B cell (primary cell): Measurements from ENCODE around the gene SUMF2. TPM values are rescaled to one million over a fixed set of nuclear protein-coding genes. Genes with fewer than 3 reads are reported as not detected.
A peak's percentile ranks its signal among the peaks of the same experiment; 100 is the strongest.
"Not testable (repeated sequence)": the region's sequence is repeated elsewhere in the genome, so short reads cannot be mapped to it uniquely, and the experiment has no call there.

Source experiments
- ATAC-seq: fragments of 200-7000 bp; cut with Tn5 transposase; one replicate; pipeline ENCODE4 v1.10.0; 2021; ENCODE audit warnings: low read depth, mild to moderate bottlenecking, moderate number of reproducible peaks, moderate library complexity
- CTCF ChIA-PET: fragments of 350-600 bp; sonication (Branson Sonifier 250); formaldehyde crosslinking; loops from one replicate; lab custom pipeline; 2021; ENCODE audit warnings: antibody characterized with exemption, inconsistent platforms; lab: Charles Lee
- POLR2A ChIA-PET: fragments of 350-600 bp; sonication (Branson Sonifier 250); formaldehyde crosslinking; loops from one replicate; lab custom pipeline; 2021; ENCODE audit warnings: antibody characterized with exemption; lab: Charles Lee
- DNase-seq: peaks from one replicate; pipeline ENCODE4 v3.0.0; 2013
- H2AFZ ChIP-seq: 2 replicates; pipeline ENCODE4 v1.6.1; 2012; ENCODE audit warnings: mild to moderate bottlenecking, low read depth, low read length; ENCODE audit not compliant: insufficient read depth, poor library complexity, severe bottlenecking
- H3K27ac ChIP-seq, 2 donors: 1 replicate in 1 of 2; 2 replicates in 1 of 2; pipeline ENCODE4 v1.5.1; 2012 to 2013; ENCODE audit warnings: low read length in 2 of 2, mild to moderate bottlenecking in 2 of 2, moderate library complexity in 1 of 2
- H3K27me3 ChIP-seq, 4 experiments: fragments of 200-600 bp in 1 of 4; sonication (generic) in 1 of 4; replicated peaks in 1 of 4; 1 replicate in 2 of 4; 2 replicates in 2 of 4; pipeline versions ENCODE4 v1.6.1 to v1.7.0; 2013 to 2016; ENCODE audit warnings: low read length in 3 of 4, mild to moderate bottlenecking in 2 of 4, mixed read lengths in 1 of 4, moderate library complexity in 1 of 4; ENCODE audit not compliant: insufficient read depth in 4 of 4, control insufficient read depth in 3 of 4; ENCODE audit errors: control extremely low read depth in 1 of 4
- H3K36me3 ChIP-seq, 2 experiments: replicated peaks in 1 of 2; 1 replicate in 1 of 2; 2 replicates in 1 of 2; pipeline versions ENCODE4 v1.6.1 to v1.7.1; 2013; ENCODE audit warnings: low read length in 1 of 2; ENCODE audit not compliant: insufficient read depth in 2 of 2, control insufficient read depth in 1 of 2; ENCODE audit errors: control extremely low read depth in 1 of 2, extremely low read depth in 1 of 2
- H3K4me1 ChIP-seq, 2 donors: fragments of 200-600 bp in 1 of 2; sonication (generic) in 1 of 2; 1 replicate in 1 of 2; 2 replicates in 1 of 2; pipeline versions ENCODE4 v1.5.1 to v1.6.1; 2013 to 2017; ENCODE audit warnings: low read length in 2 of 2; ENCODE audit not compliant: control insufficient read depth in 2 of 2, insufficient read depth in 2 of 2
- H3K4me2 ChIP-seq: replicated peaks from 2 replicates; pipeline ENCODE3; 2012; ENCODE audit warnings: mild to moderate bottlenecking, low read depth, low read length; ENCODE audit not compliant: poor library complexity, severe bottlenecking
- H3K4me3 ChIP-seq, 5 experiments: fragments of 200-600 bp in 1 of 5; sonication (generic) in 1 of 5; 1 replicate in 3 of 5; 2 replicates in 2 of 5; pipeline versions ENCODE4 v1.5.1 to v1.7.0; 2011 to 2016; ENCODE audit warnings: low read length in 4 of 5, mild to moderate bottlenecking in 4 of 5, low read depth in 2 of 5, control low read depth in 1 of 5, moderate library complexity in 1 of 5; ENCODE audit not compliant: insufficient read depth in 1 of 5; ENCODE audit errors: control extremely low read depth in 1 of 5, extremely low read depth in 1 of 5
- H3K79me2 ChIP-seq: fragments of 200-600 bp; sonication (generic); one replicate; pipeline ENCODE4 v1.6.0; 2016; ENCODE audit warnings: low read length; ENCODE audit not compliant: control insufficient read depth, insufficient read depth
- H3K9ac ChIP-seq: fragments of 200-600 bp; sonication (generic); 2 replicates; pipeline ENCODE4 v1.6.1; 2017; ENCODE audit warnings: mild to moderate bottlenecking, low read length, moderate library complexity
- H3K9me3 ChIP-seq, 3 donors: one replicate each; pipeline versions ENCODE4 v1.6.1 to v1.7.1; 2013; ENCODE audit warnings: low read length in 2 of 3; ENCODE audit not compliant: control insufficient read depth in 2 of 3, insufficient read depth in 1 of 3; ENCODE audit errors: control extremely low read depth in 1 of 3
- H4K20me1 ChIP-seq: 2 replicates; pipeline ENCODE4 v1.6.0; 2012; ENCODE audit warnings: mild to moderate bottlenecking, low read length; ENCODE audit not compliant: insufficient read depth, control insufficient read depth, poor library complexity, severe bottlenecking
- H3K27ac Mint-ChIP-seq: one replicate; pipeline ENCODE4 v1.8.0; 2021; ENCODE audit warnings: mixed read lengths
- H3K27me3 Mint-ChIP-seq: one replicate; pipeline ENCODE4 v1.8.0; 2021; ENCODE audit warnings: mixed read lengths
- H3K4me1 Mint-ChIP-seq: one replicate; pipeline ENCODE4 v1.8.0; 2021; ENCODE audit warnings: mixed read lengths
- H3K4me3 Mint-ChIP-seq: one replicate; pipeline ENCODE4 v1.8.0; 2021; ENCODE audit warnings: mixed read lengths
- H3K9me3 Mint-ChIP-seq: one replicate; pipeline ENCODE4 v1.8.0; 2022; ENCODE audit warnings: mixed read lengths; ENCODE audit not compliant: insufficient read depth
- CTCF ChIP-seq: fragments of 200-600 bp; IDR thresholded peaks from one replicate; pipeline ENCODE4 v1.8.0; 2022; ENCODE audit warnings: antibody characterized with exemption, mild to moderate bottlenecking
- EZH2 ChIP-seq: IDR thresholded peaks from 2 replicates; pipeline ENCODE4 v1.6.1; 2012; ENCODE audit warnings: borderline replicate concordance, low read depth, mild to moderate bottlenecking, moderate library complexity, low read length; ENCODE audit not compliant: insufficient read depth, poor library complexity, severe bottlenecking
- WGBS: methylation state at CpG from one replicate; pipeline ENCODE4 v1.1.5; 2013; ENCODE audit warnings: missing lambda C conversion rate; ENCODE audit not compliant: insufficient coverage; 5-methylcytosine and 5-hydroxymethylcytosine counted together
- intact Hi-C: fragments of 100-400 bp; cut with micrococcal nuclease; formaldehyde crosslinking; loops from one replicate; pipeline ENCODE4 v1.10.0; 2022
- polyA minus RNA-seq: library from RNA; depleted of rRNA, polyadenylated mRNA; stranded (reverse); fragments of >200 nt; gene quantifications from 2 replicates; pipeline ENCODE4 v1.2.3, GENCODE V29; 2012
- polyA plus RNA-seq: library from polyadenylated mRNA; depleted of rRNA; stranded (reverse); fragments of >200 nt; gene quantifications from 2 replicates; pipeline ENCODE4 v1.2.3, GENCODE V29; 2012
- total RNA-seq, 2 donors: library from RNA; stranded (reverse); fragments of 120-200 nt in 1 of 2; gene quantifications; 1 replicate in 1 of 2; 2 replicates in 1 of 2; pipeline versions ENCODE4 v1.2.3 to v1.2.4, GENCODE V29; 2013 to 2022

The SUMF2 gene
- total RNA-seq (112 and 115 TPM in 2 replicates), polyA plus RNA-seq (101 TPM in 2 replicates), polyA minus RNA-seq (57.8 and 58.3 TPM in 2 replicates)
- total RNA-seq (2013): 107 TPM

- H3K27ac Mint-ChIP-seq: peak within 1 kb of the TSS; percentile 94
- no peaks in the 10 kb centered on the region for H3K9me3 Mint-ChIP-seq
- CTCF ChIA-PET: interaction anchor here (0.7 to 2.8 kb wide), 5 partner anchors 10 to 810 kb away, joined by 3 to 22 read pairs (median 6); partner anchors contain the start of genes CCT6A and PSPH
- DNase-seq (peak; percentile 95), ATAC-seq (peak; percentile 92)
- no peaks in the 10 kb centered on the region for H3K27me3 Mint-ChIP-seq
- H3K9ac ChIP-seq: peak within 1 kb of the TSS; percentile 83
- H3K27me3 ChIP-seq: no peaks in the 10 kb centered on the region
- H3K27ac ChIP-seq: peak within 1 kb of the TSS; percentile 59 to 78
- POLR2A ChIA-PET: interaction anchor here (1.0 to 2.3 kb wide), 2 partner anchors 13 to 30 kb away, joined by 4 to 25 read pairs; partner anchors contain the start of genes CCT6A and PSPH
- H3K4me1 Mint-ChIP-seq: peaks cover 22% of the 10 kb centered on the region
- H3K4me3 Mint-ChIP-seq: peak within 1 kb of the TSS; percentile 86
- no peaks in the 10 kb centered on the region for H4K20me1 ChIP-seq
- H3K4me1 ChIP-seq: peaks cover 5 to 12% of the 10 kb centered on the region in 2 donors
- H2AFZ ChIP-seq: peak within 1 kb of the TSS; percentile 97
- TF ChIP-seq EZH2 (no peak), CTCF (peak; percentile 21)
- peak within 1 kb of the TSS; percentile 87 for H3K4me2 ChIP-seq
- H3K36me3 ChIP-seq: peaks cover 17 to 31% of the 10 kb centered on the region in 2 experiments
- no peaks in the 10 kb centered on the region for H3K9me3 ChIP-seq
- H3K79me2 ChIP-seq: peaks cover 13% of the 10 kb centered on the region
- peak within 1 kb of the TSS; percentile 63 to 94 (median 83) for H3K4me3 ChIP-seq
- WGBS: 2% methylated on average over 44 of the region's 49 CpGs
- intact Hi-C loops: loop anchor here (1.0 kb wide), 2 partner anchors 13 to 30 kb away; partner anchors contain the start of genes CCT6A and PSPH
Measured at GRCh38 chr7:56063882-56064625, at the start of gene SUMF2. TSS of gene SUMF2 (plus strand) at chr7:56064286. CDS start at chr7:56064312, 26 bp downstream.

GRCh38 chr7:56017015-56017414 is 47.1 kb upstream of the SUMF2 start:
- H3K27me3 ChIP-seq, H3K4me2 ChIP-seq, DNase-seq, H3K4me3 ChIP-seq, H3K9me3 Mint-ChIP-seq, ATAC-seq, H3K9me3 ChIP-seq, H3K4me1 ChIP-seq, H4K20me1 ChIP-seq, H3K27ac Mint-ChIP-seq, H3K4me3 Mint-ChIP-seq, H3K79me2 ChIP-seq, H3K27ac ChIP-seq, CTCF ChIA-PET, H3K27me3 Mint-ChIP-seq, intact Hi-C loops, H3K9ac ChIP-seq, H3K36me3 ChIP-seq, H2AFZ ChIP-seq, H3K4me1 Mint-ChIP-seq: not testable (repeated sequence)
- no CpG with 5 or more reads among the region's 3 CpGs for WGBS
- POLR2A ChIA-PET: interaction anchor here (0.6 kb wide), 1 partner anchor 19 kb away, joined by 4 read pairs; no protein-coding TSS in a partner anchor
